Measurements from ENCODE around the gene INTS3. TPM values are rescaled to one million over a fixed set of nuclear protein-coding genes. Genes with fewer than 3 reads are reported as not detected.

The INTS3 gene
- total RNA-seq, 4 donors from 2014 or later, result 35.9 to 70.1 (median 61.3) TPM

DNA sequence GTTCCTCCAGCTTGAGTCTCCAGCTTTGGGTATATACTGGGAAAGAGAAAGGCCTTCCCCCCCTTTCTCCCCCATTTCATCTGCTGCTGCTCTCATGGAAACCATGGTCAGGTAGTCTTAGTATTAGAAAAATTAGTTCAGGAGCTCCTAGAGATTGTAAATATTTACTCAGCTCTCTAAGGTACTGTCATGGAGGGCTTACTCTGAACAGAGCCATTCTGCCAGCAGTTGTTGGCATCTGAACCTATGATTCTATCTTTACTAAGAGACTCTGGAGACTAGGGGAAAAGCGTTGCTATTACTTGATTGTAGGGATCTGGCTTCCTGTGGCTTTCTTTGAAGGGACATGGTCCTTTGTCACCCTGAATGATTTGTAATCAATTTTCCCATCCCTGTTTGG is 6.1 kb downstream of the INTS3 start:
- no peaks in the 10 kb centered on the region for H3K9me3 ChIP-seq
- H3K4me3 ChIP-seq, result no peak overlapping the region
- H3K27me3 ChIP-seq, result no peaks in the 10 kb centered on the region
- no peak overlapping the region for H3K27ac ChIP-seq
- peaks cover 0 to 4% of the 10 kb centered on the region in 2 donors for H3K4me1 ChIP-seq
- intact Hi-C loops (cut with DNase I; ENCODE audit: low total_unique reads), result no loop called here
- DNase-seq, result no peak
- H3K36me3 ChIP-seq, result no peaks in the 10 kb centered on the region
- TF ChIP-seq POLR2A (IDR thresholded peaks at IDR 0.05), result no peak
- TF ChIP-seq, protein P1, sequence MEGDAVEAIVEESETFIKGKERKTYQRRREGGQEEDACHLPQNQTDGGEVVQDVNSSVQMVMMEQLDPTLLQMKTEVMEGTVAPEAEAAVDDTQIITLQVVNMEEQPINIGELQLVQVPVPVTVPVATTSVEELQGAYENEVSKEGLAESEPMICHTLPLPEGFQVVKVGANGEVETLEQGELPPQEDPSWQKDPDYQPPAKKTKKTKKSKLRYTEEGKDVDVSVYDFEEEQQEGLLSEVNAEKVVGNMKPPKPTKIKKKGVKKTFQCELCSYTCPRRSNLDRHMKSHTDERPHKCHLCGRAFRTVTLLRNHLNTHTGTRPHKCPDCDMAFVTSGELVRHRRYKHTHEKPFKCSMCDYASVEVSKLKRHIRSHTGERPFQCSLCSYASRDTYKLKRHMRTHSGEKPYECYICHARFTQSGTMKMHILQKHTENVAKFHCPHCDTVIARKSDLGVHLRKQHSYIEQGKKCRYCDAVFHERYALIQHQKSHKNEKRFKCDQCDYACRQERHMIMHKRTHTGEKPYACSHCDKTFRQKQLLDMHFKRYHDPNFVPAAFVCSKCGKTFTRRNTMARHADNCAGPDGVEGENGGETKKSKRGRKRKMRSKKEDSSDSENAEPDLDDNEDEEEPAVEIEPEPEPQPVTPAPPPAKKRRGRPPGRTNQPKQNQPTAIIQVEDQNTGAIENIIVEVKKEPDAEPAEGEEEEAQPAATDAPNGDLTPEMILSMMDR (IDR thresholded peaks at IDR 0.05), result no peak

DNA sequence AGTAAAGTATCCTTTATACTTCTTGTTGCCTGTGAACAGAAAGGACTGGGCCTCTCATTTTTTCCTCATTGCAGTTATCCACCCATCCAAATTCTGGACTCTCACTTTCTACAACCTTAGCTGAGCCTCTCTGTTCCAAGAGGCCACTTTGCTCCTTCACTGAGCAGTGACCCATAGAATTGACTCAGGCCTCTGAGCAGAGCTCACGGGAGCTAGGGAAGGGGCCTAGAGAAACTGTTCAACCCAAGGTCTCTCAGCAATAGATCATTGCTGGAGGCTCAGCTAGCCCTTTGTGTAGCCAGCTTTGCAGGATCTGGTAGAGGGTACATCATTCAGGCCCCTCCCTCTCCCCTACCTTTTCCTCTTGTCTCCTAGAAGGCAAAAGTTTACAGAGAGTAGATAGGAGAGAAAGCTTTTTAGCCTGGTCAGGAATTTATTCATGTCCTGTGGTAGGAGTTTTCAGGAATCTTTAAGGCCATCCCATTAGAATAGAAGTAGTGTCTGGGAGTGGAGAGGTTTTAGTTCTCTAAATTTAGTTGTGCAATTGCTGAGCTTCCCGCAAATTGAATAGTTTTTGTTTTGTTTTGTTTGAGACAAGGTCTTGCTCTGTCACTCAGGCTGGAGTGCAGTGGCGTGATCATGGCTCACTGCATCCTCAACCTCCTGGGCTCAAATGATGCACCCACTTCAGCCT is 6.7 kb downstream of the INTS3 start:
- Histone ChIP-seq H3K36me3 (no peaks in the 10 kb centered on the region), H3K27me3 (no peaks in the 10 kb centered on the region), H3K4me3 (no peak overlapping the region), H3K27ac (no peak overlapping the region), H3K4me1 (peaks cover 0 to 4% of the 10 kb centered on the region in 2 donors), H3K9me3 (no peaks in the 10 kb centered on the region)
- TF ChIP-seq, protein P1 (IDR thresholded peaks at IDR 0.05), result no peak
- TF ChIP-seq POLR2A (IDR thresholded peaks at IDR 0.05), result no peak
- DNase-seq, result no peak
- intact Hi-C loops (cut with DNase I; ENCODE audit: low total_unique reads), result no loop called here

DNA sequence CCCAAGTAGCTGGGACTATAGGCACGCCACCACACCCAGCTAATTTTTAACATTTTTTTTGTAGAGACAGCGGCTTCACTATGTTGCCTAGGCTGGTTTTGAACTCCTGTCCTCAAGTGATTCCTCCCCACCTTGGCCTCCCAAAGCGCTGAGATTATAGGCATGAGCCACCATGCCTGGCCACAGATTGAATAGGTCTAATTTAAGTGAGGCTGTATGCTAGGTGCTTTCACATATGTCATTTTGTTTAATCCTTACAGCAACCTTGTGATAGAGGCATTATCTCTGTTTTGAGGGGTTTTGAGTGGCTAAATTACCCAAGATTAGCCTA is 7.2 kb downstream of the INTS3 start:
- Histone ChIP-seq H3K9me3 (no peaks in the 10 kb centered on the region), H3K27ac (no peak overlapping the region), H3K36me3 (no peaks in the 10 kb centered on the region), H3K4me1 (peaks cover 0 to 4% of the 10 kb centered on the region in 2 donors), H3K4me3 (no peak overlapping the region), H3K27me3 (no peaks in the 10 kb centered on the region)
- intact Hi-C loops (cut with DNase I; ENCODE audit: low total_unique reads), result no loop called here
- no peak for TF ChIP-seq POLR2A (IDR thresholded peaks at IDR 0.05)
- TF ChIP-seq, protein P1 (IDR thresholded peaks at IDR 0.05), result no peak
- no peak for DNase-seq

DNA sequence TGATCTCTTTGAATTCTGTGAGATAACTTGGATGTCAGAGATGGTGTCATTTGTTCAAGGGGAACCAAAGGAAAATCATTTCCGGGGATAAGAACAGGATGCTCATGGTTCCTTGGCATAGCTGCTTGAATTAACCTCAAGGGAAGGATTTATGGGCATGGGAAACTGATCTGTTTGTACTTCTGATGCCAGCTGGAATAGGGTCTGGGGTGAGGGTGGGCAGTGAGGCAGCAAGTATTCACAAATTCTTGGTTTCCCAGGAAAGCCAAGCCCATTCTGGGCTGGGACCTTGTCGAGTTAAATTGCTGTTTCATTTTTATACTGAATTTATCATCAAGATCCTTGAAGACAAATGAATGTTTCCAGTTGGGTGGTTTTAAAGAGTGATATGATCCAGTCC is 14.1 kb downstream of the INTS3 start:
- TF ChIP-seq POLR2A (IDR thresholded peaks at IDR 0.05), result no peak
- TF ChIP-seq, protein P1 (IDR thresholded peaks at IDR 0.05), result no peak
- no peak for DNase-seq
- Histone ChIP-seq H3K27me3 (no peaks in the 10 kb centered on the region), H3K9me3 (no peaks in the 10 kb centered on the region), H3K4me1 (peaks cover 0 to 3% of the 10 kb centered on the region in 2 donors), H3K27ac (peak overlapping the region in 1 of 2 donors; percentile 53), H3K36me3 (no peaks in the 10 kb centered on the region), H3K4me3 (no peak overlapping the region)
- intact Hi-C loops (cut with DNase I; ENCODE audit: low total_unique reads), result no loop called here

DNA sequence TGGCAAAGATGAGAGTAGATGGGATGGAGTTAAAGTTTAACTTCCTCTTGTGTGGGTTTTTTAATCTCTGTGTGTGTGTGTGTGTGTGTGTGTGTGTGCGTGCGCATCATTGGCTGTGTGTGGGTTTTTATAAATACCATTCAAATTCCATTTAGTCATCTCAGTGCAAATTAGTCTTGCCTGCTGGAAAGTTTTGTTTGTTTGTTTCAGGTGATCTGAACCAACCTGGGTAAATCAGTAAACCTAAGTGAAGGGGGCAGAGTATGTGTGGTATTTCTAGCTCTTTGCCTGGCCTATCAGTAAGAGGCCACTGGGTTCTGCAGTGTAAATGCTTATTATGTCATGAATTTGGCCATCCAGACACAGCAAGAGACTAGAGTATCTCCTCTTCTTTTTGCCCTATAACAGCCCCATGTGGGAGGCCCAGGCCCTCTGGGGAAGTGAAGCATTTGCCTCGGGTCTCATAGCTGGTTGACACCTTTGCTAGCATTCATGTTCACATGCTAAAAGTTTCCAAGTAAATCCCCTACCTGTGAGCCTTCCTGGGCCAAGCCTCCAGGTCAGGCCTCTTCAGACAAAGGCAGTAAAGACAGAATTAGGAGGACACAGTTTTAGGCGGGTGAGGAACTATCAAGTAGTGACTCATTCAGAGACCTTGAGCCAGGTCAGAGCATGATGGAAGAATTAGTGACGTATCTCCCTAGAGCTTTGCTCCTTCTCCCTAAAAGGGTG is 14.7 kb downstream of the INTS3 start:
- no peak overlapping the region for H3K4me3 ChIP-seq
- no peaks in the 10 kb centered on the region for H3K36me3 ChIP-seq
- peak overlapping the region; percentile 27 to 53 for H3K27ac ChIP-seq
- H3K9me3 ChIP-seq, result no peaks in the 10 kb centered on the region
- H3K27me3 ChIP-seq, result no peaks in the 10 kb centered on the region
- DNase-seq, result no peak
- intact Hi-C loops (cut with DNase I; ENCODE audit: low total_unique reads), result no loop called here
- peaks cover 0 to 3% of the 10 kb centered on the region in 2 donors for H3K4me1 ChIP-seq
- TF ChIP-seq, protein P1 (IDR thresholded peaks at IDR 0.05), result no peak
- TF ChIP-seq POLR2A (IDR thresholded peaks at IDR 0.05), result no peak
